Superior temporal gyrus (tissue), 1 donor: Measurements from ENCODE around the gene DEPDC7.
"Not testable (repeated sequence)": the region's sequence is repeated elsewhere in the genome, so short reads cannot be mapped to it uniquely, and the experiment has no call there.

Source experiments
- DNase-seq: peaks from one replicate; pipeline ENCODE4 v3.0.0-alpha.2; 2016; ENCODE audit errors: extremely low spot score

The DEPDC7 gene

DNA sequence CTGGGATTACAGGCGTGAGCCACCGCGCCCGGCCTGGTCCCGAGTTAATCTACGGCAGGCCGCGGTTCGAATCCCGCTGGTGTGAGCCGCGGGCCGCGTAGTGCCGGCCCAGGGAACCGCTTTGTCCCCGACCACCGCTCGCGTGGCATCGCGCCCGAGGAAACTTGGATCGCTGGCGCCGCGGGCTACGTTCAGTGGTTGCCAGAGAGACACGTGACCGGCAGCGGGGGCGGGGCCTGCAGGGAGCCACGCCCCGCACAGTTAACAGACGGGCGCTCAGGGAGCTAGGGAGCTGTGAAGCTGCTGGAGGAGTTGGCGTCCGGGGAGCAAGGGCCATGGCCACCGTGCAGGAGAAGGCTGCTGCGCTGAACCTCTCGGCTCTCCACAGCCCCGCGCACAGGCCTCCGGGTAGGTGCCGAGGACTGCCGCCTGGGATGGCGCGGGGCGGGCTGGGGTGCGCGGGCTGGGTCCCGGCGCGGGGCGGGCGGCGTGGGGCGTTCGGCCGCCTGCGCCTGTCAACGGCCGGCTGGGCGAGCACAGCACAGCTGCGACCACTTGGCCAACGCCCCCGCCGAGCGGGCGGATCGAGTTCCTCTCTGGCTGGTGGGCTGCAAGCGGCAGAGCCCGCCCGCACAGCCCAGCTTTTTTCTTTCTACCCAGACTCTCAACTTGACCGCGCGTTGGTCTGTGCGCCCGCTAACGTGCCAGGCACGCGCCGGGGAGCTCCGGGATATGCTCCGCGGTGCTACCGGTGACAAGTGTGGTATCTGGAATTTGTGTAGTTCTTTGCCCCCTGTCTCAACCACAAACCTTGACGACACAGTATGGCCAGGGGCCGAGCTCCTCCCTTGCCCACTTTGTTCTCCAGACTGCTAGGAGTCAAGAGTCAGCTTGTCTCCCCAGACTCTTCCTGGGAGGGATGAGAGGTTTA is at the start of gene DEPDC7:
TSS of gene DEPDC7 (plus strand) at position 258 of the 931 bp plus-strand sequence. CDS start at position 336, 78 bp downstream.
- peak; percentile 92 for DNase-seq

DNA sequence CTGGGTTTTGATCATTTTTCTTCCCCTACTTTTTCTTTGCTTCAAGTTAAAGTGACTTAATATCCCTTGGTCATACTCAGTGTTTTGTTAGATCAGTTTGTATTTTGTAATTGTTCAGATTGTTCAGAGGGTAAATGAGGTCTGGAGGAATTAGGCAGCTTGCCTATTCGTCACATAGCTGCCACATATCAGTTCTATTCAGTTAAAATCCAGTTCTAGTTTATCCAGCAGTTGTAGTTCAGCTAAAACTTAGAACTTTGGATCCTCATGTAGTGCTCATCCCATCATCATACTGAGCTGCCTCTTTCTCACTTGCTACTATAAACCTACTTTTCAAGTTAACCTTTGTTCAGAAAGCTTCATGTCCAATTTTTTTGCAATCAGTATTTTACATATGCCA is 47.1 kb upstream of the DEPDC7 start:
- DNase-seq: no peak

DNA sequence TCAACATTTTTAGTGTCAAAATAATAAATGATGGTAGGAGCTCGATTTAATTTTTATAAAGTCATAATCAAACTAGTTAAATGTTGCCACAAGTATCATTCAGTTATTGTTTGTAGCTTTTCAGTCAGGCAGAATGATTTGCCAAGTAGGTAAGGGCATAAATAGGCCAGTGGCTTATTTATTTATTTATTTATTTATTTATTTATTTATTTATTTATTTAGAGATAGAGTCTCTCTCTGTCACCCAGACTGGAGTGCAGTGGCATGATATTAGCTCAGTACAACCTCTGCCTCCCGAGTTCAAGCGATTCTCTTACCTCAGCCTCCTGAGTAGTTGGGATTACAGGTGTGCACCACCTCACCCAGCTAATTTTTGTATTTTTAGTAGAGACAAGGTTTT is 43.4 kb upstream of the DEPDC7 start:
- not testable (repeated sequence) for DNase-seq

DNA sequence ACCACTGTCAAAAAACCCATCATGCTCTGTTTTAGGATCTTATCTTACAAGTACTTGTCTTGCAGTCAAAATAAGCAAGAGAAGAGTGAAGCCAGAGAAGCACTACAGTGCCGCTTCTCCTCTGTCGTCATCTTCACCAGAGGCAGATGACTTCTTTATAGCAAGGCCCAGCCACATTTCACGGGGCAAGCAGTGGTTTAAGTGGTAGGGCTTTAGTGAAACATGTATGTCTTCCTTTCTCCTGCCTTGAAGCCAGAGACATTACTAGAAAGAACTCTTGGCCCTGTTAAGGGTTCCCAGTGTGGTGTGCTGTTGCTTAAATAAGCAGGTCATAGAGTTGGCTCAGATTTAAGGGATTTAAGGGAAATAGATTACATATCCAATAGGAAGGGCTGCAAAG is 42.9 kb upstream of the DEPDC7 start:
- DNase-seq: no peak

DNA sequence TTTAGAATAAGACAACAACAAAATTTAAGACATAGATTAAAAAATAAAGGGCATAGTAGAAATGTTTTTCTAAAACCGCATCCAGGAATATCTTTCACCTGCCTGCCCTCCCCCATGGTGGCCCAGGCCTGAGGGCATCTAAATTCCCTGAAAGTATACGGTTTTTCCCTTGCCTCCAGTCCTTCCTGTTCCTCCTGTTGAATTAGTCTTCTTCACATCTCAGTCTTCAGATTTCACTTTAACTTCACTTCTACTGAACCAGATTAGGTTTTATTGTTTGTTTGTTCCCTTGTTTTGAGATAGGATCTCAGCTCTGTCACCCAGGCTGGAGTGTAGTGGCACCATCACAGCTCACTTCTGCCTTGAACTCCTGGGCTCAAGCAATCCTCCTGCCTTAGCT is 33.1 kb upstream of the DEPDC7 start:
- no peak for DNase-seq

DNA sequence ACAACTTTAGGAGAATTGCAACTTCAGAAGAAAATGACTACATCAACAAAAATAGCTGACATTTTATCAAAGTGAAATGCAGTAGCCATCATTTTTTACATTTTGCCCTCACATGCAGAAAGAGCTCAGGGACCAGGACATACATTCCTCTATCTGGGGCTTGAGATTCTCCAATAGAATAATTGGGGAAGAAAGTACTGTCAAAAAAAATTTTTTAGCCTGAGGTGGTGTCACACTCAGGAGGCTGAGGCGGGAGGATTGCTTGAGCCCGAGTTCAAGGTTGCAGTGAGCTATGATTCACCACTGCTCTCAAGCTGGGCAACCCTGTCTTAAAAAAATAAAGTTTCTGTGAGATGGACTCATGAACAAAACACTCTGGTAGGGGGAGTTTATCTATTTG is 32.2 kb upstream of the DEPDC7 start:
- no peak for DNase-seq

DNA sequence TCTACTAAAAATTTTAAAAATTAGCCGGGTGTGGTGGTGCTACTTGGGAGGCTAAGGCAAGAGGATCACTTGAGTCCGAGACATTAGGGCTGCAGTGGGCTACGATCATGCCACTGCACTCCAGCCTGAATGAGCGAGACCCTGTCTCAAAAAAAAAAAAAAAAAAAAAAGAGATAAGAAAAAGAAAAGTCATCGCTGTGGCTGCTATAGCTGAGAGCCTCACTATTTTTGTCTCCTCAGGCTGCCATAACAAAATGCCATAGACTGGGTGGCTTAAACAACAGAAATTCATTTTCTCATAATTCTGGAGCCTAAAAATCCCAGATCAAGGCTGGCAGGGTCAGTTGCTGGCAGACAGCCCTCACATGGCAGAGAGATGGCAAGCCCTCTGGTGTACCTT is 30.1 kb upstream of the DEPDC7 start:
- no peak for DNase-seq

DNA sequence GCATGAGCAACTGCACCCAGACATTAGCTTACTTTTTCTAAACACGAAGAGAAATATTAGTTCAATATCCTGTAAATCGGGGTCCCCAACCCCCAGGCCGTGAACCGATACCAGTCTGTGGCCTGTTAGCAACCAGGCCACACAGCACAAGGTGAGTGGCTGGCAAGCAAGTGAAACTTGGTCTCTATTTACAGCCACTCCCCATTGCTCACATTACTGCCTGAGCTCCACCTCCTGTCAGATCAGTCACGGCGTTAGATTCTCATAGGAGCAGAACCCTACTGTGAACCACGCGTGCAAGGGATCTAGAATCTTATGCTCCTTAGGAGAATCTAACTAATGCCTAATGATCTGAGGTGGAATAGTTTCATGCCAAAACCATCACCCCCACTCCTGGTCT is 27.8 kb upstream of the DEPDC7 start:
- DNase-seq: no peak

DNA sequence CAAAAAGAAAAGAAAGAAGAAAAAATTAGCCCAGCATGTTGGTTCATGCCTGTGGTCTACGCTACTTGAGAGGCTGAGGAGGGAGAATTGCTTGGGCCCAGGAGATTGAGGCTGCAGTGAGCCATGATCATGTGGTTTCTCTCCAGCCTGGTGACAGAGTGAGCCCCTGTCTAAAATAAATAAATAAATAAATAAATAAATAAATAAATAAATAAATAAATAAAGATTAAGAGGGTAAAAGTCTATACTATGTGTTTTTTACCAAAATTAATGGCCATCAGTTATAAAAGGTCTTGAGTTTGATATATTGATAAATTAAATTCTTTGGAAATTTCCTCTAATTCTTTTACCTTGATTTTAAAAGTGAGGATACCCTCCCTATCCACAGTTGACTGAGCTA is 25.2 kb upstream of the DEPDC7 start:
- DNase-seq: no peak

DNA sequence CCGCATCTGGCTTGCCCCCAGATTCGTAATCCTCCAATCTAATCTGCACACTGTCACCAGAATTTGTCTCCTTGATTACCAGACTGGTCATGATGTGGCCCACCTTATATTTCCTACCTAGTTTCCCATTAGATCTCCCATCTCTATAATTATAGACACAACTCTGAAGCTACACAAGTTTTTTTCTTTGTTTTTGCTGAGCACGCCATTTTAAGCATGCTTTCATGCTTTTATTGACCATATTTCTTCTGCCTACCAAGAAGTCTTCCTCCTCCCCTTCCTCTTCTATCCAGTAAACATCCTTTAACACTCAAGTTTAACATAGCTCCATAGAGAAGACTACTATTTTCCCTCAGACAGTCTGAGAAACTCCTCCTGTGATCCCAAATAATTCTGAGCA is 24.3 kb upstream of the DEPDC7 start:
- no peak for DNase-seq

DNA sequence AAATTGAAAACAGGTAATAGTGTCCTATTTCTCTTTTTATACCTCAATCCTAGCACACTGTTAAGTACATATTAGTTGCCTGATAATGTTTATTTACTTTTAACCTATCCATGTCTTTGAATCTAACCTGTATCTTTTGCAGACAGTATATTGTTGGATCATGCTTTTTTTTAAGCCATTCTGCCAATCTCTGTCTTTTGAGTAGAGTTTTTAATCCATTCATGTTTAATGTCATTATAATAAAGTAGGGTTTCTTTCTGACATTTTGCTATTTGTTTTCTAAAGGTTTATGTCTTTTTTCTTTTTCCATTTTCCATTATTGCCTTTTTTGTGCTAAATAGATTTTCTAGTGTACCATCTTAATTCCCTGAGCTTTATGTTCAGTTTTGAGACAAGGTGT is 23.8 kb upstream of the DEPDC7 start:
- DNase-seq: no peak

DNA sequence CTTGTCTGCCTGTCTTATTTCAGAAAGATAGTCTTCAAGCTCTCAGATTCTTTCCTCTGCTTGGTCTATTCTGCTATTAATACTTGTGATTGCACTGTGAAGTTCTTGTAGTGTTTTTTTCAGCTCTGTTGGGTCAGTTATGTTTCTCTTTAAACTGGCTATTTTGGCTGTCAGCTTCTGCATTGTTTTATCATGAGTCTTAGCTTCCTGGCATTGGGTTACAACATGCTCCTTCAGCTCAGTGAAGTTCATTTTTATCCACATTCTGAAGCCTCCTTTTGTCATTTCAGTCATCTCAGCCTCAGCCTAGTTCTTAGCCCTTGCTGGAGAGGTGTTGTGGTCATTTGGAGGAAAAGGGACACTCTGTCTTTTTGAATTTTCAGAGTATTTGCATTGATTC is 15.5 kb upstream of the DEPDC7 start:
- DNase-seq: no peak

DNA sequence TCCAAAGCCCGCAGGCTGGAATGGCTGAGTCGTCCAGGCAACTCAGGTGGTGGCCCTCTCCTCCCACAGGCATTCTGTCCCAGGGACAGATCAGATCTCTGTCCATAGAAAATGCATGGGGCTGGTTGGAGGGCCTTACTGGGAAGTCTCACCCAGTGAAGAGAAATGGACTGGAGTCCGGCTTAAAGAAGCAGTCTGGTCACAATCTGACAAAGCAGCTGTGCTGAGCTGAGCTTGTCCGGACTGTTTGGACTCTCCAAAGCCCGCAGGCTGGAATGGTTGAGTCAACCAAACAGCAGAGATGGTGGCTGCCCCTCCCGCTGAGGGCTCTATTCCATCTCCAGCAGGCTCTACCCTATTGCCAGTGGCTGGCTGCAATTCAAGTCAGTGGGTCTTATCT is 14.4 kb upstream of the DEPDC7 start:
- DNase-seq: no peak

DNA sequence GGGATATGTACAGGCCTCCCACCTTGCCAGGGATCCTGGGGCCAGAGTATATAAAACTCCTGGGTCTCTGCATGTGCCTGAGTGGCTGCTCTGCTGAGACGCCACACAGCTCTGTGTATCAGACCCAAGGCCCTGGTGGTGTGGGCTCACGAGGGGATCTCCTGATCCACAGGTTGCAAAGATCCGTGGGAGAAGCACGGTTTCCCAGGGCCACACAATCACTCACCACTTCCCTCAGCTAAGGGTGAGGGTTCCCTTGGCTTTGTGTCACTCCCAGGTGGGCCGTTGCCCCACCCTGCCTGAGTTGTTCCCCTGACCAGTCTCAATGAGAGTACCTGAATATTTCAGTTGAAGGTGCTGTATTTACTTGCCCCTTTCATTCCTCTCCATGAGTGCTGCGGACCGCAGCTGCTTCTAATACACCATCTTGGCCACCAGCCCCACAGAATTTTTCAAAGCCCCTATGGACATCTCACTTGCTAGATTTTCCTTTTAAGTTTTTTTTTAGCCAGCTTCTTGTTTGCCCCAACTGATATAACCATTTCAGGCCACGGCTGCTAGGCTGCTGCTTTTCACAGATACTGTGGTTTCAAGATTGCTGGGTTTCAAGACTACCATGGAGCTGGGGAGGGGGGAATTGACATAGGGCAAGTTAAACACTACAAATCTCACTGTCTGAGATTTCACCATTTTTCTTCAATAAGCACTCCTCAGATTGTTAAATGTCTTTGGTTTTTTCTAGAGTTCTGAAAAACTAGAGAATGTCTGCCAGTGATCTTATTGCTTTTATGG is 13.7 kb upstream of the DEPDC7 start:
- no peak for DNase-seq

DNA sequence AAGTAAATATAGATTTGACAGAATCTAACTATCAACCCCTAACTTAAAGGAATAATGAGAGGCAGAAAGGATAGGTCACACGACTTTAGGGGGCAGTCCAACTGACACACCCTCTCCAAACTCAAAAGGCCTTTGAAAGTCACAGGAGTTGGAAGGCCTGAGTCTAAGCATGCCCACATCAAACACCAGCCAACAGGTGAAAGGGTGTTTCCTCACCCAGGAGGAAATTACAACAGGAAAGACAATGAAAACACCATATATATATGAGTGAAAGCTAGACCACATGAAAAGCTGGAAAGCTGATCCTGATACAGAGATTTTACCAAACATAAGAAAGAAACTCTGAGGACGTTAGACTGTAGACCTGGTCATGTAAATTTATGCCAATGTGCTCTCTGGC is 10.5 kb upstream of the DEPDC7 start:
- DNase-seq: no peak

DNA sequence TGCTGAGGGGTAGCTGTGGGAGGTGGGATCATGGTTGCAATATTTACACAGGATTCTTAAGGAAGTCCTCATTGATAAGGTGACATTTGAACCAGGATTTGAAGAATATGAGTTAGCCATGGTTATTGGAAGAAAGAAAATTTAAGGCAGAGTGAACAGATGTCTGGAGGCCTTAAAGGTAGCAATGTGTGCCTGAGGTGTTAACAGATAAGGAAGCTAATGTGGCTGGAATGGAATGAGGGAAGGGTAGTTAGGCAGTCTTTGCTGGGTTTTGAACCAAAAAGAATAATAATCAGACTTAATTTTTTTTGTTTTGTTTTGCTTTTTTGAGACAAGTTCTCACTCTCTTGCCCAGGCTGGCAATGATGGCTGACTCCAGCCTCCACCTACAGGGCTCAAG is 9.7 kb upstream of the DEPDC7 start:
- no peak for DNase-seq

DNA sequence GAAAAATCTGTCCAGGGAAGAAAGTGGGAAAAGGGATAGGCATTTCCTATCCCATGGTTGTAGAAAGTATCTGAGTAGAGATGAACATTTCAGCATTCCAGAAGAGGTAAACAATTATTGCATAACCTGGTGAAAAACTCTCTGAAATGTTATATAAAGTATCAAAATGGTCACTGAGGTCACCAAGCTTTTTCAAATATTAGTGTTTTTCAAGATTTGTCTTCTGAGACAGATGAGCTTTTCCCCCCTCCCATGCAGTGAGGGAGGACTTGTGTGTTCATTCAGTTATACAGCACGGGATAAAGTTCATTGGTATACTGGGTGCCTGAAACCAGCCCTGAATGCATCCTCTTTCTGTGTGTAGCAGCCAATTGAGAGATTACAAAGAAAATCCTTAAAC is 1.9 kb upstream of the DEPDC7 start:
- no peak for DNase-seq

DNA sequence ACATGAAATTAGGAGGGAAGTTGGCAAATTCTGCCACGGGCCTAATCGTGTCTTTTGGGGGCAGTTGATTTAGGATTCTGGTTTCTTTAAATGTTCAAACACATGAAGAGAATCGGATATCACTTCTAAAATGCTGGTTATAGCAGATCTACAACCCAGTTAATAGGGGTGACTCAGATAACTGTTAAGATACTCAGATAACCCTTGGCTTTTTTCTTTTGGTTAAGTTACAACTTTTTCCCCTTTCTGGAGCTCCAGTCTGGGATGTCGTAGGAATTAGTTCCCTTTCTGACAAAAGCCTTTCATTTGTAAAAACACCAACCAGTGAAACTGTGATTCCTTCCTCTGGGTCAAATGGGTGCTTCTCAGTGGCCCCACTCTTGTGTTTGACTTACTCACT is 976 bp downstream of the DEPDC7 start:
- no peak for DNase-seq

DNA sequence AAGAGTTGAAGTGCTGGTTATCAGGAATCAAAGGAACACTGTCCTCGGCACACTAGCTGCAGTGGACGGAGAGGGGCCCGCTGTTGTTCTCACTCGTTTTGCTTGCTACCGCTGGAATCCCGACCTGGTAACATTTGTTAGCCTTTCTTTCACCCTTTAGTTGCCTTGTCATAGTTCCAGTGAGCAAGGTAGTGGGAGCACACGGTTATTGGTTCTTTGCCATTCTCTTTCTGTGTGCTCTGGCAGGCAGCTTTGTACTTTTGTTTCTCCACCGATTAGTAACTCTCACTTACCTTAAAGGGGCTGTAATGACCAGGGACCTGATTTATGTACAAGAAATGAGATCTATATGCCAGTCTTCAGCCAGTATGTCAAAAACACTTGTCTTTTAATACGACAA is 1.8 kb downstream of the DEPDC7 start:
- no peak for DNase-seq

DNA sequence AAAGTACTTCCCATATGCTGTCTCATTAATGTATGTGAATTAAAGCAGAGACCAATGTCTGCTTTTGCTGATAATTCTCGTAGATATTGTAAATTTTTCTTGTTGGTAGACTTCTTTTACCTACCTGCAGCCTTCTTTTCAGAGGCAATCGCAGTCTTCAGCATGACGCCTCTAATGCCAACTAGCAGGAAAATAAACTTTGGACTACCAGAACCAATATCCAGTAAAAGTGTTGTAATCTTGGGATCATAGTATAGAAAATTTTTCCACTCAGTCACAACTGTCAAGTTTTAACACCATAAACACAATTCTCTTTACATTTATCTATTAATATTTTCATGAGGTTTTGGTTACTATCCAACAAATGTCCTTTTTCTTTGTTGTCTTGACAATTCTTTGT is 2.3 kb downstream of the DEPDC7 start:
- DNase-seq: no peak

DNA sequence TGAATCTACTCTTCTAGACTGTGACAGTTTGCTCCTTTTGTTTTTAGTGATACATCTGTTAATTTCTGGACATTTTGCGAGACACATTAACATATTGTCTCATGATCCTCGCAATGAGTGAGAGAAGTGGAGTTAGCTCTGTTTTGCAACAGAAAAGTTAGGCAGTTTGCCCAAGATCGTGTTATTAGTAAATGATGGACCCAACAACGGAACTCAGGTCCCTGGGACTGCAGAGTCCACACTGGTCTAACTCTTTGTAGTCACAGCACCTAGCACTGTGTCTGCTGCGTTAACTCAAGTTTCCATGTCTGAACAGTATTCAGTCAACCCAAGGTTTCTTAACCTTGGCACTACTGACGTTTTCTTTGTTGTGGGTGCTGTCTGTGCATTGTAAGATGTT is 3.2 kb downstream of the DEPDC7 start:
- no peak for DNase-seq

DNA sequence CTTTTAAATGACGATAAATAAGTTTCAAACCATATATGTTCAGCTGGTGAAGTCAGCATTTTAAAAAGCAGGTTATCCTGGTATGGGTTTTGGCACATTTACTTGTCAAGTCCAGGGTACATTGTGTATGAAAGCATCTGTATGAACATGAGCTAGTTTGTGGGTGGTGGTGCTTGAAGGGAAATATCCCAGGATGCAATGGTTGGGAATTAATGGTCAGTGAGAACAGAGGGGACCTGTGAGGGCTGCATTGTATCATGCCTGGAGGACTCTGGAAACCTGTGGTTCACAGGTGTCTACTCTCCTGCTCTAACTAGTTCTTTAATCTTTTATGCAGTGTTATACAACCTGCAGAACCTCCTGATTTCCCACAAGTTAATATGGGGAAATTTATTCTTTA is 5.8 kb downstream of the DEPDC7 start:
- DNase-seq: no peak

DNA sequence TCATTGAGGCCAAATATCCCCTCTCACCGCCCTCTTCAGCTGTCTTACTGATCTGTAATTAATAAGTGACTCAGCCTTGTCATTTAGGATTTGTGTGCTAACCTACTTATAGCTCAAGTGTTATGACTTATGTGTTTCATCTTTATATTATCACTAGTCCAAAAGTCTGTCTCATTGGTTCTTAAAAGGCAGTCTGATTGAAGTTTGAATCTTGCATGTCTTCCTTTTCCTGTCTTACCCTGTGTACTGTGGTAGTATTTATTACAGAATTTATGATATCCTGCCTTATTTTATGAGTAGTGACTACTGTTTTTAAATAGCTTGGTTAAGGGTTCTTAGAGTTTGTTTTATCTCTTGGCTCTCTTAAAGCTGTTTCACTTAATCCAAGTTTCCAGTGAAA is 6.3 kb downstream of the DEPDC7 start:
- DNase-seq: no peak
